ENCODE data around the gene UBXN4.

GRCh38 chr2:135803278-135803677, 61.6 kb downstream of the UBXN4 start:
- no peak for TF ChIP-seq CTCF (conservative IDR thresholded peaks at IDR 0.05 in 1 of 2, IDR thresholded peaks at IDR 0.05 in 1 of 2; ENCODE audit: low read depth in 1 of 2, low read length in 2 of 2)
- no peak for TF ChIP-seq EZH2 (IDR thresholded peaks at IDR 0.05; ENCODE audit: low read length, missing control alignments)
